Spinal cord (tissue), 10 donors: Measurements from ENCODE around the gene MAP3K9. TPM values are rescaled to one million over a fixed set of nuclear protein-coding genes. Genes with fewer than 3 reads are reported as not detected.

Experiments
- DNase-seq, 6 donors: peaks; one replicate each; pipeline versions ENCODE4 v3.0.0 to v3.0.0-alpha.2; 2013 to 2015; ENCODE audit warnings: low spot score in 6 of 6, low read depth in 4 of 6
- H3K27ac ChIP-seq: one replicate; pipeline ENCODE4 v1.5.1; 2013; ENCODE audit warnings: low read depth, low read length, control low read depth
- H3K27me3 ChIP-seq: one replicate; pipeline ENCODE4 v1.6.1; 2013; ENCODE audit warnings: low read length; ENCODE audit not compliant: control insufficient read depth, insufficient read depth
- H3K36me3 ChIP-seq: one replicate; pipeline ENCODE4 v1.6.1; 2013; ENCODE audit warnings: low read length; ENCODE audit not compliant: control insufficient read depth, insufficient read depth
- H3K4me1 ChIP-seq: one replicate; pipeline ENCODE4 v1.6.1; 2013; ENCODE audit warnings: low read length; ENCODE audit not compliant: control insufficient read depth, insufficient read depth
- H3K4me3 ChIP-seq: one replicate; pipeline ENCODE4 v1.5.1; 2013; ENCODE audit warnings: low read depth, low read length, control low read depth
- H3K9me3 ChIP-seq: one replicate; pipeline ENCODE4 v1.6.1; 2013; ENCODE audit warnings: low read length; ENCODE audit not compliant: control insufficient read depth, insufficient read depth
- WGBS: methylation state at CpG from one replicate; pipeline ENCODE4 v1.1.5; 2013; ENCODE audit warnings: missing lambda C conversion rate; ENCODE audit not compliant: insufficient coverage; 5-methylcytosine and 5-hydroxymethylcytosine counted together
- polyA plus RNA-seq, 2 donors: library from polyadenylated mRNA; unstranded; fragments of 120-200 nt; gene quantifications; one replicate each; pipeline ENCODE4 v1.2.1, GENCODE V29; 2013; ENCODE audit not compliant: insufficient read length in 2 of 2
- total RNA-seq, 2 donors: library from RNA; depleted of rRNA in 1 of 2; stranded (reverse); fragments of 120-200 nt in 1 of 2; fragments of >200 nt in 1 of 2; gene quantifications; one replicate each; pipeline versions ENCODE4 v1.2.3 to v1.2.4, GENCODE V29; 2013 to 2014
- donor health status: healthy.

Gene MAP3K9
- total and polyA plus RNA-seq, 4 donors, result 6.4 to 20.1 (median 19.3) TPM

DNA sequence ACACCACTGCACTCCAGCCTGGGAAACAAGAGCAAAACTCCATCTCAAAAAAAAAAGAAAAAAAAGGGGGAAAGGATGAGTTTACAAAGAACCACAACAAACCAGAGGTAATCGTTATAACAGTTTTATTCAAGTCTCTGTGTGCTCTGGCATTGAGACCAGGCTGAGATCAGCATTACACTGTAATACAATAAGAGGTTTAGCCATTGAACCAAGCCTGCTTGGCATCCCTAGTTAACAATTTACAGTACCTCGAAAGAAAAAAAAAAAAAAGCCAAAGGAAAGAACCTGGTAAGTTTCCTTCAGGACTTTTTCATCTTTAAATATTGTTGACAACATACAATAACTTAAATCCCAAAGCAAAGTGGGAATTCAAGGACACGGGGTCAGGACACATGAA lies 86.9 kb downstream of the MAP3K9 start:
- Histone ChIP-seq H3K27ac (no peak overlapping the region), H3K36me3 (no peaks in the 10 kb centered on the region), H3K9me3 (no peaks in the 10 kb centered on the region), H3K4me1 (no peaks in the 10 kb centered on the region), H3K4me3 (no peak overlapping the region), H3K27me3 (no peaks in the 10 kb centered on the region)
- no CpG with 5 or more reads among the region's 3 CpGs for WGBS
- DNase-seq, result no peak

DNA sequence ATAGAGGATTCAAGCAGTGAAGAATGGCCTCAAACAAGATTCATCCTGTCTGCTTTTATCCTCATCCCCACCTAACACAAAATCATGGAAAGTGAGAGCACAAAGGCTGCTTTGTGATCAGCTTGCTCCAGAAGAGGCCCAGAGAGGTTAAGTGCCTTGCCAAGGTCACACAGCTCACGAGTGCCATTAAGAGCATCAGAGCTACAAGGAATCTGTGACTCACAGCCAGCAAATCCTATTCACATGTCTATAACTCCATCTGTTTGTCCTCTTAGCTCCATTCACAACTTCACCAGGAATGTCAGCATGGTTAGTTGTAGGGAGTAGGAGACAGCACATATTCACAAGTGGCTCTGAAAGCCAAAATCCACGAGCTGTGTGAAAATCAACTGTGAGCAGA lies 87.8 kb downstream of the MAP3K9 start:
- Histone ChIP-seq H3K27me3 (no peaks in the 10 kb centered on the region), H3K9me3 (no peaks in the 10 kb centered on the region), H3K27ac (no peak overlapping the region), H3K4me3 (no peak overlapping the region), H3K4me1 (no peaks in the 10 kb centered on the region), H3K36me3 (no peaks in the 10 kb centered on the region)
- 100% methylated on average over 1 of the region's 2 CpGs for WGBS
- DNase-seq, result no peak

GRCh38 chr14:70718383-70719118 lies 90.8 kb downstream of the MAP3K9 start:
- 75% methylated on average over 6 of the region's 8 CpGs for WGBS
- Histone ChIP-seq H3K27ac (no peak overlapping the region), H3K4me3 (no peak overlapping the region), H3K27me3 (no peaks in the 10 kb centered on the region), H3K4me1 (no peaks in the 10 kb centered on the region), H3K9me3 (no peaks in the 10 kb centered on the region), H3K36me3 (no peaks in the 10 kb centered on the region)
- DNase-seq, result no peak

DNA sequence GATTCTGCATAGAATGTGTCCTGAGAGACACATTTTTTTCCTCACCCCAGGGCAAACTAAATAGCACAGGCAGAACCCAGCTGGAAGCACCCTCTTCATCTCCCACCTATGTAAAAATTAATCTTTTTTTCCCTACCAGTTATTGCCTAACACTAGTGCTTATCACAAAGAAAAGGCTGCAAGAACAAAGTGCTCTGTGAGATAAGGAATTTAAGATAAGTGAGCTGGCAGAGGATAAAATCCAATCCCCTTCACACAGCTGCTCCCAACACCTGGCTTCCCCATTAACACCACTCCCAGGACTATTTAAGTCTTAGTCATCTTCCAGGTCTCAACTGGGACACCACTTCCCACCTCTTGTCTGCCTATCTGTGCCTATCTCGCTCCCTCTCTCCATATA lies 92.4 kb downstream of the MAP3K9 start:
- WGBS, result no CpG with 5 or more reads among the region's 1 CpG
- Histone ChIP-seq H3K4me3 (no peak overlapping the region), H3K36me3 (no peaks in the 10 kb centered on the region), H3K4me1 (no peaks in the 10 kb centered on the region), H3K27ac (no peak overlapping the region), H3K9me3 (no peaks in the 10 kb centered on the region), H3K27me3 (no peaks in the 10 kb centered on the region)
- peak in 1 of 6 donors; percentile 3 for DNase-seq

GRCh38 chr14:70716483-70716882 lies 92.8 kb downstream of the MAP3K9 start:
- Histone ChIP-seq H3K36me3 (no peaks in the 10 kb centered on the region), H3K27ac (no peak overlapping the region), H3K4me3 (no peak overlapping the region), H3K9me3 (no peaks in the 10 kb centered on the region), H3K4me1 (no peaks in the 10 kb centered on the region), H3K27me3 (no peaks in the 10 kb centered on the region)
- WGBS, result 75% methylated on average over 1 of the region's 5 CpGs
- no peak for DNase-seq

- WGBS, result 16% methylated on average over 7 of the region's 8 CpGs
- H3K27me3 ChIP-seq, result no peaks in the 10 kb centered on the region
- H3K36me3 ChIP-seq, result no peaks in the 10 kb centered on the region
- H3K9me3 ChIP-seq, result no peaks in the 10 kb centered on the region
- no peak overlapping the region for H3K4me3 ChIP-seq
- DNase-seq, result peak; percentile 58 to 96 (median 78)
- H3K4me1 ChIP-seq, result no peaks in the 10 kb centered on the region
- H3K27ac ChIP-seq, result no peak overlapping the region
These were observed 95.2 kb downstream of the MAP3K9 start for GRCh38 chr14:70714055-70714550.

DNA sequence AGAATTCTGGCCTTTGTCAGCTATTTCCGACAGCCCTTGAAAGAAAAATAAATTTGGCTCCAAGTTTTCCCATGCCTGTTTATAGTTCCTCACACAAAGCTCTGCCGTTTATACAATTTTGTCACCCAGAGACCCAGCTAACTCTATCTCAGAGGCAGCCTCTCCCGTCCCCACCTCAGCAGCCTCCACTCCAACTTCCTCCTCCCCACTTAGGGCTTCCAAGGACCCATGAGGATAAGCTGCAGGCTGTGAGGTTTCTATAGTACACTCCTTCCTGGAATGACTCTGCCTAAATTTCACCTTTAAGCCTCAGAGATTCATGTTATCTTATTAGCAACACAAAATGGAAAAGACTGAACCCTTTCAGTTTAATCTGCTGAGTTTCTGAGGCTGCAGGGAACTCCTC lies 95.8 kb downstream of the MAP3K9 start:
- Histone ChIP-seq H3K4me1 (no peaks in the 10 kb centered on the region), H3K9me3 (no peaks in the 10 kb centered on the region), H3K36me3 (no peaks in the 10 kb centered on the region), H3K27me3 (no peaks in the 10 kb centered on the region), H3K27ac (no peak overlapping the region), H3K4me3 (no peak overlapping the region)
- DNase-seq, result peak in 1 of 6 donors; percentile 60
- WGBS, result 23% methylated on average over 3 of the region's 3 CpGs

DNA sequence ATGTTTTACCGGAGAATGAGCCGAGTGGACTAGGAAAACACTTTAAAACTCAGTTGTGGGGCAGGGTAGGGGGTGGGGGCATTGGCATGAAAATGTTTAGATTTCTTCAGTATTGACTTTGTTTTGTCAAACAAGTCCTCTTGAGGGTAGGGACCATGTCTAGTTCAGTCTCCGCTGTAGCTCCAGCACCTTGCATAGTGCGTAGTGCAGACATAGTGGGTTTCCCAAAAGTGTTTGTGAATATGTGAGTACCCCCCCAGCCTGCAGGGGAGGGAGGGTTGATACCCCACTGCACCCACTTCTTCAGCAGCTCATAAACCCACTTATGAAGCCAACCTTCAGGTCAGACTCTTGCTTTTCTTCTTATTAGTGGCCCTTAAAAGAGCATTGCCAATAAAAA lies 96.2 kb downstream of the MAP3K9 start:
- DNase-seq, result no peak
- Histone ChIP-seq H3K27ac (no peak overlapping the region), H3K36me3 (no peaks in the 10 kb centered on the region), H3K27me3 (no peaks in the 10 kb centered on the region), H3K4me3 (no peak overlapping the region), H3K9me3 (no peaks in the 10 kb centered on the region), H3K4me1 (no peaks in the 10 kb centered on the region)
- 90% methylated on average over 3 of the region's 4 CpGs for WGBS

GRCh38 chr14:70711451-70711850 lies 97.9 kb downstream of the MAP3K9 start:
- Histone ChIP-seq H3K9me3 (no peaks in the 10 kb centered on the region), H3K27me3 (no peaks in the 10 kb centered on the region), H3K36me3 (no peaks in the 10 kb centered on the region), H3K27ac (no peak overlapping the region), H3K4me1 (no peaks in the 10 kb centered on the region), H3K4me3 (no peak overlapping the region)
- no CpG with 5 or more reads among the region's 1 CpG for WGBS
- peak in 2 of 6 donors; percentile 63 to 65 for DNase-seq

DNA sequence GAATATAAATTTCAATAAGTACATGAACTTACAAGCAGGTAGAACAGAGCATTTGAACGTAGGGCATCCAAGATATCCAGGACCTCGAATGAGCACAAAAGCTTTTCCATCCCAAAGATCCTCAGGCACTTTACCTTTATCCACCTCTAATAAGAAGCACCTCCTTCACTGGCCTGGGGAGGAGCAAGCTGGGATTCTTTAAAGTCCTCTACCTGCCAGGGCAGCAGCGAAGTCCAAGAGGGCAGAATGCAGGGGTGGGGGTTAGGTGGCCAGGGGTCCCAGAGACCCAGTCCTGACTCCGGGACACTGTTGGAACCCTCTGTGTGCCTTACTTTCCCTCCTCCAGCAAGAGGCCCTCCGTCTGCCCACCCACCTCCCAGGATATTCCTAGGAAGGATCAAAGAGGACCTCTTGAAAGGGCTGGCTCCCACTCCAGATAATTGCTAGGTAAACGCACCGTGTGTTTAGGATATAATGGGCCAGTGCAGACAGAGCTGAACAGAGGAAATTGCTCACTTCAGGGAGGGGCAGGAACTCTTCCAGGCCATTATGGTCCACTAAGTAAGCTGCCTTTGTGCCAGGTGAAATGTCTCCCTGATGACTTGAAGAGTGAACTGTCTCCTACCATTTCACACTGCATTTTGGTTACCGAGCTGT lies 99.5 kb downstream of the MAP3K9 start:
- Histone ChIP-seq H3K4me3 (no peak overlapping the region), H3K36me3 (no peaks in the 10 kb centered on the region), H3K4me1 (no peaks in the 10 kb centered on the region), H3K27ac (no peak overlapping the region), H3K27me3 (no peaks in the 10 kb centered on the region), H3K9me3 (no peaks in the 10 kb centered on the region)
- no peak for DNase-seq
- 53% methylated on average over 4 of the region's 8 CpGs for WGBS
